WTC11 (cell line): ENCODE data around the gene TXNDC15. TPM values are rescaled to one million over a fixed set of nuclear protein-coding genes. Genes with fewer than 3 reads are reported as not detected.

Source experiments
- AFF4 ChIP-seq: sonication (generic); formaldehyde crosslinking; IDR thresholded peaks from 2 replicates; pipeline ENCODE4 v1.8.1; 2023; ENCODE audit warnings: mild to moderate bottlenecking, missing genetic modification reagents, borderline replicate concordance
- CREB1 ChIP-seq: sonication (generic); formaldehyde crosslinking; IDR thresholded peaks from 2 replicates; pipeline ENCODE4 v1.8.0; 2023; ENCODE audit warnings: mild to moderate bottlenecking, missing genetic modification reagents
- CREM ChIP-seq: sonication (generic); formaldehyde crosslinking; IDR thresholded peaks from 2 replicates; pipeline ENCODE4 v1.8.1; 2022; ENCODE audit warnings: mild to moderate bottlenecking, missing genetic modification reagents, moderate library complexity
- ELF4 ChIP-seq: sonication (generic); formaldehyde crosslinking; IDR thresholded peaks from 2 replicates; pipeline ENCODE4 v1.8.1; 2022; ENCODE audit warnings: low read depth, mild to moderate bottlenecking, moderate library complexity, missing genetic modification reagents
- EMX1 ChIP-seq: fragments of 250-450 bp; sonication (Bioruptor Pico); IDR thresholded peaks from 2 replicates; pipeline ENCODE4 v1.8.0; 2021; ENCODE audit warnings: mild to moderate bottlenecking
- ERG ChIP-seq: fragments of 250-450 bp; sonication (Bioruptor Pico); IDR thresholded peaks from 2 replicates; pipeline ENCODE4 v1.8.0; 2021; ENCODE audit warnings: mild to moderate bottlenecking
- ESRRA ChIP-seq: sonication (generic); formaldehyde crosslinking; IDR thresholded peaks from 2 replicates; pipeline ENCODE4 v1.8.1; 2022; ENCODE audit warnings: mild to moderate bottlenecking, missing genetic modification reagents, borderline replicate concordance
- FOXJ3 ChIP-seq: sonication (generic); formaldehyde crosslinking; IDR thresholded peaks from 2 replicates; pipeline ENCODE4 v1.9.0; 2021; ENCODE audit warnings: missing genetic modification reagents, mild to moderate bottlenecking, borderline replicate concordance
- FOXK1 ChIP-seq: sonication (generic); formaldehyde crosslinking; IDR thresholded peaks from 2 replicates; pipeline ENCODE4 v1.8.0; 2022; ENCODE audit warnings: mild to moderate bottlenecking, moderate library complexity, missing genetic modification reagents
- FOXP4 ChIP-seq: sonication (generic); formaldehyde crosslinking; IDR thresholded peaks from 2 replicates; pipeline ENCODE4 v1.8.0; 2022; ENCODE audit warnings: mild to moderate bottlenecking, missing genetic modification reagents
- GABPB1 ChIP-seq: sonication (generic); formaldehyde crosslinking; IDR thresholded peaks from 2 replicates; pipeline ENCODE4 v1.8.1; 2023; ENCODE audit warnings: mild to moderate bottlenecking, missing genetic modification reagents
- HMGXB4 ChIP-seq: sonication (generic); formaldehyde crosslinking; IDR thresholded peaks from 2 replicates; pipeline ENCODE4 v1.8.1; 2023; ENCODE audit warnings: mild to moderate bottlenecking, moderate library complexity, missing genetic modification reagents
- JAZF1 ChIP-seq: fragments of 250-450 bp; sonication (Bioruptor Pico); IDR thresholded peaks from 2 replicates; pipeline ENCODE4 v1.9.0; 2021; ENCODE audit warnings: moderate library complexity, mild to moderate bottlenecking, inconsistent platforms
- JUN ChIP-seq: sonication (generic); formaldehyde crosslinking; IDR thresholded peaks from 2 replicates; pipeline ENCODE4 v1.8.0; 2023; ENCODE audit warnings: mild to moderate bottlenecking, missing genetic modification reagents
- MAX ChIP-seq: sonication (generic); formaldehyde crosslinking; IDR thresholded peaks from 2 replicates; pipeline ENCODE4 v1.8.0; 2022; ENCODE audit warnings: mild to moderate bottlenecking, missing genetic modification reagents
- MYBL2 ChIP-seq: sonication (generic); formaldehyde crosslinking; IDR thresholded peaks from 2 replicates; pipeline ENCODE4 v1.8.1; 2023; ENCODE audit warnings: mild to moderate bottlenecking, moderate library complexity, missing genetic modification reagents
- NR3C1 ChIP-seq: sonication (generic); formaldehyde crosslinking; conservative IDR thresholded peaks from 2 replicates; pipeline ENCODE4 v1.8.1; 2023; ENCODE audit warnings: low read depth, mild to moderate bottlenecking, missing genetic modification reagents
- PRRX2 ChIP-seq: fragments of 250-450 bp; sonication (Bioruptor Pico); IDR thresholded peaks from 2 replicates; pipeline ENCODE4 v1.8.0; 2021; ENCODE audit warnings: mild to moderate bottlenecking
- RELA ChIP-seq: sonication (generic); formaldehyde crosslinking; IDR thresholded peaks from 2 replicates; pipeline ENCODE4 v1.8.1; 2022; ENCODE audit warnings: missing genetic modification reagents, mild to moderate bottlenecking, borderline replicate concordance
- RORB ChIP-seq: fragments of 250-450 bp; sonication (Bioruptor Pico); IDR thresholded peaks from 2 replicates; pipeline ENCODE4 v1.9.0; 2021; ENCODE audit warnings: mild to moderate bottlenecking
- TCF7 ChIP-seq: sonication (generic); formaldehyde crosslinking; IDR thresholded peaks from 2 replicates; pipeline ENCODE4 v1.8.0; 2022; ENCODE audit warnings: mild to moderate bottlenecking, low read depth, missing genetic modification reagents, moderate library complexity
- ZBTB43 ChIP-seq: sonication (generic); formaldehyde crosslinking; IDR thresholded peaks from 2 replicates; pipeline ENCODE4 v1.8.1; 2023; ENCODE audit warnings: mild to moderate bottlenecking, missing genetic modification reagents
- ZMAT4 ChIP-seq: fragments of 250-450 bp; sonication (Bioruptor Pico); IDR thresholded peaks from 2 replicates; pipeline ENCODE4 v1.9.0; 2021; ENCODE audit warnings: mild to moderate bottlenecking
- ZNF219 ChIP-seq: sonication (generic); formaldehyde crosslinking; IDR thresholded peaks from 2 replicates; pipeline ENCODE4 v1.8.0; 2023; ENCODE audit warnings: missing genetic modification reagents, mild to moderate bottlenecking, borderline replicate concordance
- ZNF281 ChIP-seq: sonication (generic); formaldehyde crosslinking; IDR thresholded peaks from 2 replicates; pipeline ENCODE4 v1.8.0; 2023; ENCODE audit warnings: mild to moderate bottlenecking, missing genetic modification reagents
- ZNF671 ChIP-seq: fragments of 250-450 bp; sonication (Bioruptor Pico); IDR thresholded peaks from 2 replicates; pipeline ENCODE4 v1.8.0; 2021; ENCODE audit warnings: mild to moderate bottlenecking
- total RNA-seq: library from RNA; stranded (reverse); gene quantifications from 3 replicates; pipeline ENCODE4 v1.2.3, GENCODE V29; 2021

Gene TXNDC15
- total RNA-seq, 1 experiment from 2014 or later: 26.1 TPM

- TF ChIP-seq HMGXB4 (CRISPR knock-in tag) (peak; percentile 98), CREB1 (CRISPR knock-in tag) (no peak), FOXK1 (CRISPR knock-in tag) (peak; percentile 65), ZNF281 (CRISPR knock-in tag) (no peak), ERG (CRISPR knock-in tag) (no peak), FOXP4 (CRISPR knock-in tag) (0 out of 2 replicates have a peak, but pooled peaks have one; percentile 31), GABPB1 (peak; percentile 44), AFF4 (CRISPR knock-in tag) (0 out of 2 replicates have a peak, but pooled peaks have one; percentile 34), NR3C1 (0 out of 2 replicates have a peak, but pooled peaks have one; percentile 84), ELF4 (CRISPR knock-in tag) (no peak), PRRX2 (no peak), MYBL2 (0 out of 2 replicates have a peak, but pooled peaks have one; percentile 45), TCF7 (no peak), EMX1 (CRISPR knock-in tag) (peak; percentile 34; the same call in 1 of the 2 replicates), JUN (CRISPR knock-in tag) (0 out of 2 replicates have a peak, but pooled peaks have one; percentile 43), ESRRA (CRISPR knock-in tag) (no peak; the same call in 1 of the 2 replicates), ZNF219 (CRISPR knock-in tag) (no peak), MAX (CRISPR knock-in tag) (peak; percentile 44; the same call in 1 of the 2 replicates), JAZF1 (CRISPR knock-in tag) (no peak), ZMAT4 (CRISPR knock-in tag) (no peak), FOXJ3 (no peak), ZNF671 (CRISPR knock-in tag) (no peak; the same call in 1 of the 2 replicates), CREM (CRISPR knock-in tag) (0 out of 2 replicates have a peak, but pooled peaks have one; percentile 54), RELA (no peak), RORB (no peak), ZBTB43 (CRISPR knock-in tag) (0 out of 2 replicates have a peak, but pooled peaks have one; percentile 10)
Measured at GRCh38 chr5:134904610-134905245, 30.6 kb downstream of the TXNDC15 start, which contains the start of gene PCBD2 (continued).
